ENCODE results near the gene AP1G2.

Gene AP1G2

DNA sequence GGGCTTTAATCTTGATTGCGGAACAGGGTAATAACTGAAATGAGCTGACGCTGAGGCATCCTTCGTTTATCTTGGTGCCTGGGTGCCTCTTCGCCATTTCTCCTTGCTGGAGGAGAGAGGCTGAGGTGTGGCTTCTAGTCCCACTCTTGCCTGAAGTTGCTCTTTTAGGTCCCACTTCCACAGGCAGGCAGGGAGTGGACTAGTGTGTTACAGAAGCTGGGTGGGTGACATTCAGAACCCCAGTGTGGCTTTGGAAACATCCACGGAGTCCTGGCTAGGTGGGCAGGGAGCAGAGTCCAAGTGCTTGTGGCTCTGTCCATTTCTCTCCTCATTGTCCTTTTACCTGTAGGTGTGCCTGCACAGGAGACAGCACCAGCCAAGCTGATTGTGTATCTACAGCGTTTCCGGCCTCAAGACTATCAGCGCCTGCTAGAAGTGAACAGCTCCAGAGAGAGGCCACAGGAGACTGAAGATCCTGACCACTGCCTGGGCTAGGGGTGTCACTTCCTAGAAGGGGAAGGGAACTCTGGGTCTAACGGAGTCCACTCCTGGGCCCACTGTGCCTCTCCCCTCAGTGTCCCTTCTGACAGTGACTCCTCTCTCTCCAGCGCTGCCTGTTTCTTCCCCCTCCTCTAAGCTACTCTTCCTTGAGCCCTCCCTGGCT, 9.1 kb downstream of the AP1G2 start:
- DNase-seq (ENCODE audit: low read depth in 3 of 3) = no peak

DNA sequence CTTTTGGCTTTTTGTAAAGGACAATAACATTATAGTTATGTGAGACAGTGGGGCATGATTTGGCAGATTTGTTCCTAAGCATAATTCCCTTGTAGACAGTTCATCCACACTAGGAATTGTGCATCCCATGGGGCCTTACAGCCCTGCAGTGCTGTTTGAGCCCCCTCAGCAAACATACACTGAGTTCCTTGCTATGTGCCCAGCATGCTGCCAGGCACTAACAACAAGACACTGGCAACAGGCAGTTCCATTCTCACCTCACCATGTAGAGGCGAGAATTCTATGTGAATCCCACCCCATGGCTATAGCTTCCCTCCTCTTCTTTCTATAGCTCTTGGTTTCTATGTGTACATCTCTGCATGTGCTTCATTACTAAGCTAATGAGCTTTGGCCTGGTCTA, 9.6 kb downstream of the AP1G2 start:
- no peak for DNase-seq (ENCODE audit: low read depth in 3 of 3)

DNA sequence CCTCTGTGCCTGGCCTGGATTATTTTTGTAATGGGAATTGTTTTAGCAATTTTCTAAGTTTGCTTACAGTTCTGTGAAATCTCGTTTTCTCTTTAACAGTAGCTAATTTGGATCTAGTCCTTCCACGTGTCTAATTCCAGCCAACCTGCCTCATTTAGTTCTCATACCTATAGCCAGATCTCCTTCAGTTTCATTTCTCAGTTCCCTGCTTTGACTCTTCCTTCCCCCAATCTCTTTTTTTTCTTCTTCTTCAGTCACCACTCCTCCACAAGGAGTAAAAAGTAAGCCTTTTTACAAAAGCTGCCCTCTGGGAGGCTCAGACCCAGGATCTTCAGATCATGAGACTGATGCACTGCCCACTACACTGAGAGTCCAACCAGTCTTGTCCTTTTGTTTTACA, 10.1 kb downstream of the AP1G2 start:
- DNase-seq (ENCODE audit: low read depth in 3 of 3) = no peak

DNA sequence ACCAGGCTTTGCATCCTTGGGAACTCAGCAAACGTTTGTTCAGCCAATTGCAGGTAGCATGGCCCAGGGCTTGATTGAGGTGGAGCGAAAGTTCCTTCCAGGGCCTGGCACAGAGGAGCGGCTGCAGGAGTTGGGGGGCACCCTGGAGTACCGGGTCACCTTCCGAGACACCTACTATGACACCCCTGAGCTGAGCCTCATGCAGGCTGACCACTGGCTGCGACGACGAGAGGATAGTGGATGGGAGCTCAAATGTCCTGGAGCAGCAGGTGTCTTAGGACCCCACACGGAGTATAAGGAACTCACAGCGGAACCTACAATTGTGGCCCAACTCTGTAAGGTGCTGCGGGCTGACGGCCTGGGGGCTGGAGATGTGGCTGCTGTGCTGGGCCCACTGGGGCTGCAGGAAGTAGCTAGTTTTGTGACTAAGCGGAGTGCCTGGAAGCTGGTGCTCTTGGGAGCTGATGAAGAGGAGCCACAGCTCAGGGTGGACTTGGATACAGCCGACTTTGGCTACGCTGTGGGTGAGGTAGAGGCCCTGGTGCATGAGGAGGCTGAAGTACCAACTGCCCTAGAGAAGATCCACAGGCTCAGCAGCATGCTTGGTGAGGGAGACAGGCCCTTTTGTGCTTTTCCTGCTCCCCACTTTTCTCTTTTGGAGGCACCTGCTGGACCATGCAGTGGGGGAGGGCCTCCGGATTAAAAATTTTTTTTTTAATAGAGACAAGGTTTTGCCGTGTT, 10.7 kb downstream of the AP1G2 start:
- DNase-seq (ENCODE audit: low read depth in 3 of 3) = no peak

DNA sequence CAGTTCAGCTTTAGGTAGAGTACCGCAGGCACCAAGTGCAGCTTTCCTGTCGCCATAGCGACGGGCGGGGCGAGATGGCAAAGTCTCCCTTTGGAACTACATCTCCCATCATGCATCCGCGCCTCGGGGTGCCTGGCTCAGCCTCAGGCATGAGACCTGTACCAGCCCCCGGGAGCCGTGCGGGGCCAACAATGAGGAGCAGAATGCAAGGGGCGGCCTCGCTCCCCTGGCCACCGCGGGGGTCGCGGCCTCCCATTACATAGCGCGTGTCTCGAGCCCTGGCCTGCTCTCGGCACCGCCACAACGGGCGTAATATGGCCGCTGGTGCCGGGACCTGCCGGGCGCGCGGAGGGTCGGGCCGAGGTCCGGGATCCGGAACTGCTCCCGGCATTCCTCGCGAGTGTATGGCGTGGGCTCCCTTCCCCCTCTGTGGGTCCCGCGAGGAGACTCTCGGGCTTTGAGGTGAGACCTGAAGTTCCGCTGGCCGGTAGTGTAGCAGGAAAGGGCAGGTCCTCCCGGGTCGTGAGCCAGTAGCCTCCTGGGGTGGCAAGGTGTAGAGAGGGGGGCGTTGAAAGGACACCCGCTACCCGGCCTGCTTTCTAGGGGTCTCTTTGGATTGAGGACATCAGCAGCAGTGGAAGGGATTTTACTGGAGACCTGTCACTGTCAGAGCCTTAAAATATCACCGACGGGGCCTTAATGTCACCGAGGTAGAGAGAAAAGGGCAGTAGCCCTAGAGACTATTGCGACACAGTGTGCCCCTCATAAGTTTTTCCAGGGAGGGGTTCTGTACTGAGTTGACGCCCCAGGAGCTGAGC, 11.5 kb downstream of the AP1G2 start, which contains the start of gene THTPA:
Gene THTPA, plus strand, starts transcription at position 390 of the 818 bp plus-strand sequence. CDS start 487 bp downstream, outside the sequence.
- peak; percentile 84 to 88 (median 85) for DNase-seq (ENCODE audit: low read depth in 3 of 3)

DNA sequence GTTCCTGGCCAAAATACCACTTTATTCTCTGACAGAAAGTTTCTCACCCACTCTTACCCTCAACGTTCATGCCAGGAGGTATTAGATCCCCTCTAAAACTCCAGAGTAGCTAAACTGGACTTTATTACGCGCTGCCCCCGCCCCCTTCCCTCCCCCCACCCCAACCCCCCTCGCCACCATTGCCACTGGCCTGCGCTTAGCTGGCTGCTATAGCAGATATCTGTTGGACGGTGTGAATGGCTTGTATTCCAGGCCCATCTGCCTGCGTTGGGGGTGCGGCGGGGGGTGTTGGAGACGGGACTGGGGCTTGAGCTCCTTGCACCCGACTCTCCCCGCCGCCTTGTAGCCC, 12.1 kb downstream of the AP1G2 start:
- DNase-seq (ENCODE audit: low read depth in 3 of 3) = no peak

DNA sequence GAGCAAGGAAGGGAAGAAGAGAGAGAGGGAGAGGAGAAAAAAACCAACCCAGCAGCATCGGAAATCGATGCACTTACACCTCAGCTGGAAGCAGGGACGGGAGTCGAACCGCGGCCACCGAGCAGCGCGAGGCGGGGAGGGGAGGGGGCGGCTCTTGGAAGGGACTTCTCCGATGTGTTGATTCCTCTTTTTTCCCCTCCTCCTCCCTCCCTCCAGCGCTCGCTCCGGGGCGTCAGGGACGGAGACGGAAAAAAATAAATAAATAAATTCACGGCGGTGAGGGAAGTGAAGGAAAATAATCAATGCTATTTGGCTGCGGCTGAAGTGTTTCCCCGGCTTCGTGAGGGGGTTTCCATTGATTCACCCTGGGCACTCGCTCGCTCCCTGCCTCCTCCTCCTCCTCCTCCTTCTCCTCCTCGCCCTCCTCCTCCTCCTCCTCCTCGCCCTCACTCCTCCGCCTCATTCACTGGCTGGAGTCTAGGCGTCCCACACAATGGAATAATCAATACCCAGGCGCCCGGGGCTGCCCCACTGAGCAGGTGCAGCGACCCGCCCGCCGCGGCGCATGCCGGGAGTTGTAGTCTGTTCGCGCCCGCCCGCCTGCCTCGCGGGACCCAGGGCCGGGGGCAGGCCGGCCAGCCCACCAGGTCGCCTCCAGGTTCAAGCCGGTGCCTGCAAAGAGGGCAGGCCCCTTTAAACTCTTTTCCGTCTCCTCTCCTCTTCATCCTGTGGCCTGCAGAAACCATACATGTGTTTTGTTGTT, 16.1 kb downstream of the AP1G2 start, which contains the start of gene ZFHX2:
Gene ZFHX2, minus strand, starts transcription at position 500 of the 763 bp plus-strand sequence. CDS start 16,440 bp downstream, outside the sequence.
- peak; percentile 65 to 75 (median 68) for DNase-seq (ENCODE audit: low read depth in 3 of 3)

DNA sequence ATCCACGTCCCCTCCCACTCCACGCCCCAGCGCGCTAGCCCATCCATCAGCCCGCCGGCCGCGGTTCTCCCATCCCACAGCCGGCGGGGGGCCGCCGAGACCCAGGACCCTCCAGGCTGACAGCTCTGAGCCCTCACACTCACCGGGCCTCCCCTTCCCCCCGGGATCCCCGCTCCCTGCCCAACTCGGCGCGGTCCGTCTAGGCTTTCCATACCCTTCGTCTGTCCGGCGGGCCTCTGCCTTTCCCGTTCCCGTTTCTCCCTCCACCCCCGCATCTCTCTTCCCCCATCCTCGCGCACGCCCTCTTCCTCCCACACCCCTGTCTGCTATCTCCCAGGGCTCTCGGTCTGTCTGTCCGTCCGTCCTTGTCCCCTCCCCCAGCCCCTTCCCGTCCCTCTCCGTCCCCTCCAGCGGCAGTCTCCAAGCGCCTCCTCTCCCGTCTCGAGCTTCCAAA, 16.8 kb downstream of the AP1G2 start:
- DNase-seq (ENCODE audit: low read depth in 3 of 3) = no peak

DNA sequence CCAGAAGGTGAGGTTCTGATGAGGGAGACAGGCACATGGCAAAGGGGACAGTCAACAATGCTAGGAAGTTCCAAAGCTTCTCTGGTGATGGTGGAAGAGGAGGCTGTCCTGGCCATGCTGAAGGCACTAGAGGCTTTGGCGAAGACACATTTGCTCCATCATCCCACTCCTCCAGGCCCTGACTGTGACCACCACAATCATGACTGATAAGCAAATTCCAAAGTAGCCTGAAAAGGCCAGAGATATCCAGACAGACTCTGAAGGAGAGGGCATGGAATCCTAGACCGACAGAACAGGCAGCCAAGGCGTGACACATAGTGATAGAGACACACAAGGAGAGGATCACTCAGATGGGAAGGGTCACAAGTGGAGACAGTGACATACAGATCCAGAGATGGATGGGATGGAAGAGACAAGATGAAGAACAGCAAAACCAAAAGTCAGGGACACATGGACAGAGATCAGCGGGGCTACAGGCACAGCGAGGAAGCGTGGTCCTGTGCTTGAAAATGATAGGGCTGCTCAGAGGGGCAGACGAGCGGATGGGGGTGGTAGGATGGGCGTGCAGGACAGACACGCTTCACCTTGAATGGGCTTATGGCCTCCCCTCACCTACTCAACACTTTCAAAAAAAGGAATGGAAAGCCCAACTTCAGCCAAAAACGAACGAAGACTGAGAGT, 17.3 kb downstream of the AP1G2 start:
- DNase-seq (ENCODE audit: low read depth in 3 of 3) = no peak

DNA sequence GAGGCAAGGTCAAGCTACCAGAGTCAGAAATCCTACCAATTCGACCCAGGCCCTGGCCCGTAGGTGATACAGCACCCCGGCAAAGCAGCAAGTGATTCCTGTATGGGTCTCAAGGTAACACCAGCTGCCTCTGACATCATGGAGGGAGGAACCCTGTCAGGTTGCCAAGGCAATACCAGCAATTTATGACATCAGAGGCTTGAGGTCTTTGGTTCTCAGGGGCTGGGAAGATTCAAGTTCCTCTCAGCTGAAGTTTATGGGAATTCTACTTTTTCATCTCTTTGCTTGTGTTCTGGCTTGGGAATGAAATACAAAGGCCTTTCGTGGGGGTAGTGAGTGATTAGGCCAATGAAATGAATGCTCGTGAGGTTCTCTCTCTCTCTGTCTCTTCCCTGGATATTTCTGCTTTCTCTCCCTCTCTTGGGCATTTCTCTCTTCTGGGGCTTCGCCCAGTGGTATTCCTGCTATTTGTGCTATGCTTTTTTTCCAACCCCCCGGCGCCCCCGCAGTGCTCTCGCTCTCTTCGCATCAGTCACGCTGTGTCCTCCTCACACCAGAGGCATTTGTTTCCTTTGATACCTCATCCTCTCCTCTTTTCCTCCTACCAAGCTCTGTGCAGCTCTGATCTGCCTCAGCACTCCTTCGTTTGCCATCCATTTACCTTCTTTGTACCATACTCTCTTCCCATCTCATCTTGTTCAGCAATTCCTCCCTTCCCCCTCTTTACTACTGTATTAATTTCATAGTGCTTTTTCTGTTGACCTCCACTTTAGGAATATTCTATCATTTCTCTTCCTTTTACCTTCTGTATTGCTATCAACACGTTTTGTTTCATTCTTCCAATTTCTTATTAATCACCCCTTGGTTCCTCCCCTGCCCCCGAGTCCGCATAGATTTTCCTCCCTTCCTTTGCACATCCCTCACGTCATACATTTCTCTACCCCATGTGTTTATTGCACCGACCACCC, 19.0 kb downstream of the AP1G2 start:
- no peak for DNase-seq (ENCODE audit: low read depth in 3 of 3)

DNA sequence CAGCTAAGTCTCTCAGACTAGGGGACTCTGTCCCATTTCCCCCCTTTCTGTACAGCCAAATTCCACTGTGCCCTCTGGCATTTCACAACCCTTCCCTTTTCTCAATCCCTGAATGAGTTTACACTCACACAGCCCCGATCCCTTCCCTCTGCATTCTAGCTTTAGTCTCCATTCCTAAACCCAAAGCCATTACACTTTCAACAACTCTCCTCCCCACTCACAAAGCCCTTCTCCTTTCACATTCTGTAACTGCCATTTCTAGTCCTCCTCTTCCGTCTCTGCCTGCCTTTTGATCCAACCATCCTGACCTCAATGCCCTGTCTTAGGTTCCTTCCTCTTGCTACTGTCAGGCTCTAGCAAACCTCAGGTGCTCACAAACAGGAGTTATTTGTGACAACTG, 19.7 kb downstream of the AP1G2 start:
- DNase-seq (ENCODE audit: low read depth in 3 of 3) = no peak

DNA sequence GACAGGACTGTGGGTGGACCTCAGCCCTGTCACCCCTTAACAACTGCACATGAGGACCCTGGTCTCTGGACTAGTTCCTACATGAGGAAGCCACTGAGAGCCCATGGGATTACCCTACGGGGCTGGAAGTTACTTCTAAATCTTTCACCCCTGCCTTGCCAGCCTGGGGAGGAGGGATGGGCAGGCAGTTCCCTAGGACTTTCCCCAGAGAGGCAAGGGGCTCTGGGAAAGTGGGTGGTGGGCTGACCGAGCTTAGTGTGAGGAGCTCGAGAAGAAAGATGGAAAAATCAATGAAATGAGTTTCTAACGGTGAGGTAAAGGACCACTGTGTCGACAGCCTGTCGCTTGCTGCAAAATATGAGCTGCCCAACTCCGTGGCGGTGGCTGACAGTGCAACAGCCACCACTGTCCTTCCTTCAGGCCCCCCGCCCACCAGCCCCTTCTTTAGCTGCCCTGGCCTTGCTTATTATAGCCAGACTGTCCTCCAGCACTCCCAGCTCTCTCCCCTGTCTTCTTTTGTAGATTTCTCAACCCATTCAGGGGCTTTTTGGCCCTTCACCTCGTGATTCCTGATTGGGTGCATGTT, 21.0 kb downstream of the AP1G2 start:
- DNase-seq (ENCODE audit: low read depth in 3 of 3) = no peak

DNA sequence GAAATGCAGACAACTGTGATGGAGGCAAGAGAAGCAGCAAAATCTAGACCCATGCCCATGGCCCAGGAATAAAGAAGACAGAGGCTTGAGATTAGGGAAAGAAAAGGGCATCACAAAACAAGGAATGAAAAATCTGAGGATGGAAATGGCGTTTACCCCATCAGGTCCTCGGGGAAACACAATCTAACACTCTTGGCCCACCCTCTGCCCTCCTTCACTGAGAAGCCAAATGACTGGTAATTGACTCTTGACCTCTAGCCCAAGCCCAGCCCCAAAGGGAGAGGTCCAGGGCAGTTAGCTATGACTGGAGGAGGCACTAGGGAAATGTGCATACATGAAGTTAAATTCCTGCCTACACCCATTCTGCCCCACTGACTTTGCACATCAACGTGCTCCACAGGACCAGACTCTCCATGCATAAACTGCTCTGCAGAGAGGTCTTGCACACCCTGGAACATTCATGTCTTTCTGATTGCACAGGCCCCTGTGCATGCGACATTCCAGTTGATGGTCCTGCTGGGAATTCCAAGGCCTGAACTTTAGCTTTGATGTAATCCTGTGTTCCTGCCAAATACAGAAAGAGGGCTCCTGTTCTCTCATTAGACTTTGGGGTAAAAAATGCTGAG, 21.7 kb downstream of the AP1G2 start:
- DNase-seq (ENCODE audit: low read depth in 3 of 3) = no peak

DNA sequence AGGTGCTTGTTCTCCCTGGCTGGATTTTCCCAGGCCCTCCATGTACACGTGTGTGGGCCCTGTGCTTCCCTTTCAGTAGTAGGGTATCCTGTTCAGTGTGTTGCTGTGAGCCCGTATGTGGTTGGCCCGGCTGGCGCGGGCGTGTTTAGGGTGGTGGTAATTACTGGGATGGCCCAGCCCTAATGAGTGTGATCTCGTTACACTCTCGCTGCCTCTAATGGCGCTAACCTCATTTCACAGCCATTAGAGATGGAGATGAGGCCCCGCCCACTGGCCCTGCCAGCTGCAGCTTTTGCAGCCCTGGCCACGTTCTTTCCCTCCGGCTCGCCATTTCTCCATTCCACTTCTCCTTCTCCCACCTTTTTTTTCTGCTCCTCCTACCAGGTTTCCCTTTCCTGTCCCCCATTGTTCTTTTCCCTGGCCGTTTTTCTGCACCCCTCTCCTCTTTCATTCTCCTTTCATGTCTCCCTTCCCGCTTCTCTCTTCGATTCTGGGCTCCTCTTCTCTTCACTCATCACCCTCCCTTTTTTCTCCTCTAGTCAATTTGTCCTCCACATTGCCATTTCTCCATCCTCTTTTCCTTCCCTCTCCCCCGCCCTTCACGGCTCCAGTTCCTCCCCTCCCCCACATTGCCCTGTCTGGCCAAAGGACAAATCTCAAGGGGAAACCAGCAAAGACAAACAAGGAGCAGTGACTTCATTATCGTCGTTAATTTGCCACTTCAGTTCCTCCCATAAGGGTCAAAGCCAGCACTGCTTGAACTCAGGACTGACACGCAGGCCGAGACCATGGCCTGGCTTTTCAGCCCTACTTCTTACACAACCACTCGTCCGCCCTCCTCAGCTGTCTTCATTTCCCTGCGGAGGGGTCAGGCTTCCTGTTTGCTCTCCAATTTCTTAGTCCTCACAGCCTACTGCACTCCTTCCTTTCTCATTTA, 22.8 kb downstream of the AP1G2 start:
- DNase-seq (ENCODE audit: low read depth in 3 of 3) = no peak

DNA sequence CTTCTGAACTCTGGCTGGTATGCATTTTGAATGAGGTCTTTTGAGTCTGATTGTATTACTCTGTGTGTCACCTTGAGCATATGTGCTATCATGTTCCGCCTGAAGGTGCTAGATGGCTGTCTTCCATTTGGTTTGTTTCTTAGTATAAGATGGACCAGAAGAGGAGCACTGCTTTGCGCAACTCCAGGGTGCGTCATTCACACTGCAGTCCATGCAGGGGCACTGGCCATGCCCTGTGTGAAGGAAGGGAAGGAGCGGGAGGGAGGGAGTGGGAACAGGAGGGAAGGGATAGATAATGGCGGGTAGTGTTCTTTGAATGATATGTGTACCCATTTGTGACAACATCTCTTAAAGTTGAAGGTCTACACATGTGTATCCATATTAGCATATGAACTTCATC, 24.2 kb downstream of the AP1G2 start:
- no peak for DNase-seq (ENCODE audit: low read depth in 3 of 3)

DNA sequence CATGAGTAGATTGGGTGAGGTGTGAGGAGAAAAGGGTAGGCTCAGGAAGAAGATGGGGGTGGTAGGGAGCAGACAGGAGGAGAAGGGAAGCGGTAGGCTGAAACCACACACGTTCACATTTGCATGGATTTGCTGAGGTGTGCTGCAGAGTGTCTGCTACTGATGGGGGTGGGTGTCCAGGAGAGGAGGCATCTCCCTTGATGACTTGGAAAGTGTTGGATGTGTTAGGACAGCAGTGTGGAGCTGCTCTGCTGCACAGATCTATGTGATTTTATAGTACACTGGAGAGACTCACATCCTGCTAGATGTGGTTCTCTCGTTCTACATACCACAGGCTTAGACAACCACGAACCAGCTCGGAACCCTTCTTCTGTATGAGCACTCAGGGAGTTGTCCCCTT, 25.3 kb downstream of the AP1G2 start:
- DNase-seq (ENCODE audit: low read depth in 3 of 3) = no peak

DNA sequence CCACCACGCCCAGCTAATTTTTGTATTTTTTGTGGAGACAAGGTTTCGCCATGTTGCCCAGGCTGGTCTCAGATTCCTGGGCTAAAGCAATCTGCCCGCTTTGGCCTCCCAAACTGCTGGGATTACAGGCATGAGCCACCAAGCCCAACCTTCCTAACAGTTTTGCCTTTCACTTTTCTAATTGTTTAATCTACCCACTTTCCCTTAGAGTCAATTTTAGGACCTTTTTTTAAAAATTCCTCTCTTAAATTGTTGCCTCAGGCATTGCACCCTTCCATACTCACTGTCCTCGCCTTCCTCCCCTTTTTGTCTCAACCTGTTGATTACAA, 27.5 kb downstream of the AP1G2 start:
- no peak for DNase-seq (ENCODE audit: low read depth in 3 of 3)
